A673 (cell line): Measurements from ENCODE around the gene ABCB8. TPM values are rescaled to one million over a fixed set of nuclear protein-coding genes. Genes with fewer than 3 reads are reported as not detected.
A peak's percentile ranks its signal among the peaks of the same experiment; 100 is the strongest.

Source experiments
- BruUV-seq: library from RNA; stranded (reverse); fragments of 400-500 nt; replicated peaks from 2 replicates; lab custom pipeline; 2021; lab: Mats Ljungman, UMichigan
- CTCF ChIA-PET: fragments of 300-600 bp; sonication (Branson Sonifier 250); formaldehyde crosslinking; loops from one replicate; lab custom pipeline; 2022; ENCODE audit warnings: antibody characterized with exemption; lab: Charles Lee
- POLR2A ChIA-PET: fragments of 300-600 bp; sonication (Branson Sonifier 250); formaldehyde crosslinking; loops from one replicate; lab custom pipeline; 2022; ENCODE audit warnings: antibody characterized with exemption; ENCODE audit not compliant: low non-redundant PET; lab: Charles Lee
- DNase-seq: peaks from one replicate; pipeline ENCODE4 v3.0.0-alpha.2; 2015; ENCODE audit warnings: low spot score
- H3K27ac ChIP-seq: fragments of 200-600 bp; sonication (generic); 2 replicates; pipeline ENCODE4 v1.5.1; 2016; ENCODE audit warnings: mixed run types, low read depth, mild to moderate bottlenecking, mixed read lengths, antibody characterized with exemption, low read length; ENCODE audit not compliant: poor library complexity, severe bottlenecking
- H3K27me3 ChIP-seq: fragments of 200-600 bp; sonication (generic); replicated peaks from 2 replicates; pipeline ENCODE4 v1.6.1; 2017; ENCODE audit warnings: mixed run types, low read depth, mild to moderate bottlenecking, mixed read lengths, antibody characterized with exemption, low read length; ENCODE audit not compliant: insufficient read depth, poor library complexity
- H3K36me3 ChIP-seq: fragments of 200-600 bp; sonication (generic); 2 replicates; pipeline ENCODE4 v1.6.1; 2016; ENCODE audit warnings: mixed run types, mild to moderate bottlenecking, mixed read lengths, antibody characterized with exemption, low read length; ENCODE audit not compliant: insufficient read depth, poor library complexity, severe bottlenecking
- H3K4me1 ChIP-seq: fragments of 200-600 bp; sonication (generic); 2 replicates; pipeline ENCODE4 v1.6.1; 2017; ENCODE audit warnings: mixed run types, mild to moderate bottlenecking, mixed read lengths, antibody characterized with exemption, low read length; ENCODE audit not compliant: insufficient read depth, poor library complexity, severe bottlenecking
- H3K4me3 ChIP-seq: fragments of 200-600 bp; sonication (generic); 2 replicates; pipeline ENCODE4 v1.5.1; 2016; ENCODE audit warnings: low read depth, mixed run types, mild to moderate bottlenecking, mixed read lengths, low read length; ENCODE audit not compliant: poor library complexity, severe bottlenecking
- H3K9me3 ChIP-seq: fragments of 200-600 bp; sonication (generic); 2 replicates; pipeline ENCODE4 v1.6.1; 2016; ENCODE audit warnings: mixed run types, low read depth, mild to moderate bottlenecking, mixed read lengths, antibody characterized with exemption, low read length; ENCODE audit not compliant: poor library complexity, severe bottlenecking
- CTCF ChIP-seq: fragments of 300-800, 200-600 bp; sonication (generic); conservative IDR thresholded peaks from 2 replicates; pipeline ENCODE4 v1.5.1; 2017; ENCODE audit warnings: low read depth, mild to moderate bottlenecking, antibody characterized with exemption, low read length, moderate library complexity, mixed read lengths
- EZH2 ChIP-seq: fragments of 200-600 bp; sonication (generic); IDR thresholded peaks from 2 replicates; pipeline ENCODE4 v1.6.1; 2017; ENCODE audit warnings: borderline replicate concordance, low read depth, mild to moderate bottlenecking, mixed read lengths, antibody characterized with exemption, low read length; ENCODE audit not compliant: poor library complexity, severe bottlenecking
- intact Hi-C: fragments of 100-400 bp; cut with micrococcal nuclease; formaldehyde crosslinking; loops from one replicate; pipeline ENCODE4 v1.10.0; 2022; ENCODE audit not compliant: unreplicated experiment
- total RNA-seq: library from RNA; stranded (reverse); gene quantifications from 2 replicates; pipeline ENCODE4 v1.2.3, GENCODE V29; 2021

The ABCB8 gene
- total RNA-seq, 1 experiment from 2014 or later, result 50.9 TPM

- Histone ChIP-seq H3K4me3 (no peak overlapping the region), H3K27me3 (no peaks in the 10 kb centered on the region), H3K4me1 (peaks cover 20% of the 10 kb centered on the region), H3K27ac (no peak overlapping the region), H3K36me3 (peaks cover 18% of the 10 kb centered on the region), H3K9me3 (no peaks in the 10 kb centered on the region)
- DNase-seq, result no peak
- no TSS peak for BruUV-seq
- ChIA-PET POLR2A (no interaction called here), CTCF (interaction anchor here (1.0 kb wide), 1 partner anchor 21 kb away, joined by 4 read pairs; no protein-coding TSS in a partner anchor)
- no peak for TF ChIP-seq EZH2
- TF ChIP-seq CTCF, result no peak
- intact Hi-C loops, result no loop called here
These were observed 61.9 kb downstream of the ABCB8 start for GRCh38 chr7:151089893-151090730.

DNA sequence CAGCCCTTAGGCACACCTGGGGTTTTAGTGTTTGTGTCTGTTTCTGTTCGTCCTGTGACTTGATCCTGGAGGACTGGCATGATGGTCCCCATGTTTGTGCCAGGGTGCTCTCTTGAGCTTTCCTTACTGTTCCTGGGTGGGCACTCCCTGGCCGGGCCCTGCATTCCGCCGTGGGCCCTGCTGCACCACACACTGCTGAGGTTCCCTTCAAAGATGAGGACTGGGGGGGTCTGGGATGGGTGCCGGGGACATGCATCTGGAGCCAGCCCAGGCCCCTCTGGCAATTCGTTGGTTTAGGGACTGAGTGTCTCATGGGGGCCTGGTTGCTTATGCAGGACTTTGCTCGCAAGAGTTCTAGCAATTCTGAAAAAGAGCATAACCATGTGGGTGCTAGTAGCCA is 62.8 kb downstream of the ABCB8 start:
- Histone ChIP-seq H3K27ac (no peak overlapping the region), H3K36me3 (peaks cover 18% of the 10 kb centered on the region), H3K4me1 (peaks cover 13% of the 10 kb centered on the region), H3K27me3 (no peaks in the 10 kb centered on the region), H3K9me3 (no peaks in the 10 kb centered on the region), H3K4me3 (no peak overlapping the region)
- intact Hi-C loops, result no loop called here
- POLR2A ChIA-PET, result no interaction called here
- DNase-seq, result no peak
- BruUV-seq, result no TSS peak
- TF ChIP-seq EZH2 (no peak), CTCF (no peak)
- CTCF ChIA-PET, result interaction anchor here (1.0 kb wide), 1 partner anchor 20 kb away, joined by 4 read pairs; no protein-coding TSS in a partner anchor

GRCh38 chr7:151091431-151091830 is 63.2 kb downstream of the ABCB8 start:
- Histone ChIP-seq H3K4me3 (no peak overlapping the region), H3K27me3 (no peaks in the 10 kb centered on the region), H3K9me3 (no peaks in the 10 kb centered on the region), H3K27ac (no peak overlapping the region), H3K36me3 (peaks cover 18% of the 10 kb centered on the region), H3K4me1 (peaks cover 12% of the 10 kb centered on the region)
- intact Hi-C loops, result no loop called here
- no peak for TF ChIP-seq EZH2
- TF ChIP-seq CTCF, result peak; percentile 52
- POLR2A ChIA-PET, result no interaction called here
- BruUV-seq, result no TSS peak
- DNase-seq, result no peak
- CTCF ChIA-PET, result interaction anchor here (1.0 kb wide), 1 partner anchor 20 kb away, joined by 4 read pairs; no protein-coding TSS in a partner anchor
